Peyer's patch (tissue), 4 donors: ENCODE results near the gene IAH1.

Experiments used
- CTCF ChIP-seq, 6 experiments: fragments of 450-650 bp in 4 of 6; fragments of 200-600 bp in 2 of 6; sonication (generic) in 1 of 6; IDR thresholded peaks; one replicate each; pipeline ENCODE4 v1.5.1; 2017 to 2019; ENCODE audit warnings: antibody characterized with exemption in 6 of 6, mild to moderate bottlenecking in 3 of 6, moderate library complexity in 1 of 6
- POLR2A ChIP-seq, 2 donors: fragments of 450-650 bp; IDR thresholded peaks; one replicate each; pipeline ENCODE4 v1.5.1; 2017; ENCODE audit warnings: antibody characterized with exemption in 2 of 2, mild to moderate bottlenecking in 2 of 2, moderate library complexity in 2 of 2

- TF ChIP-seq CTCF (IDR thresholded peaks at IDR 0.05), result no peak
- no peak for TF ChIP-seq POLR2A (IDR thresholded peaks at IDR 0.05)
Measured at GRCh38 chr2:9538000-9538507, 63.7 kb downstream of the IAH1 start.
